GM18508 (cell line): Measurements from ENCODE around the gene RAB40A.
"Not testable (repeated sequence)": the region's sequence is repeated elsewhere in the genome, so short reads cannot be mapped to it uniquely, and the experiment has no call there.

Experiments
- ATAC-seq: cut with Tn5 transposase; IDR thresholded peaks from one replicate; pipeline ENCODE4 v1.9.1; 2021; ENCODE audit warnings: moderate number of reproducible peaks; ENCODE audit not compliant: insufficient read depth, unreplicated experiment

Gene RAB40A

GRCh38 chrX:103467156-103467555, 52.1 kb downstream of the RAB40A start:
- ATAC-seq, result no peak

GRCh38 chrX:103464774-103465117, 54.5 kb downstream of the RAB40A start:
- ATAC-seq, result peak; percentile 89

GRCh38 chrX:103464072-103464773, 55.1 kb downstream of the RAB40A start:
- peak; percentile 39 for ATAC-seq

- no peak for ATAC-seq
Observed at GRCh38 chrX:103461156-103461555, 58.1 kb downstream of the RAB40A start.

GRCh38 chrX:103460001-103460755, 59.1 kb downstream of the RAB40A start:
- not testable (repeated sequence) for ATAC-seq

GRCh38 chrX:103453655-103454054, 65.6 kb downstream of the RAB40A start:
- ATAC-seq, result no peak
